Cardiac muscle cell (in vitro differentiated cells and primary cell): ENCODE data around the gene PITPNC1. TPM values are rescaled to one million over a fixed set of nuclear protein-coding genes. Genes with fewer than 3 reads are reported as not detected.
"Not testable (repeated sequence)": the region's sequence is repeated elsewhere in the genome, so short reads cannot be mapped to it uniquely, and the experiment has no call there.

ENCODE experiments used
- DNase-seq, 2 donors: peaks; one replicate each; pipeline versions ENCODE4 v3.0.0 to v3.0.0-alpha.2; 2010 to 2017; ENCODE audit warnings: low read depth in 1 of 2, low spot score in 1 of 2
- H3K27ac ChIP-seq: fragments of 200-600 bp; sonication (generic); 2 replicates; pipeline ENCODE4 v1.5.1; 2016
- H3K27me3 ChIP-seq: fragments of 200-600 bp; sonication (generic); 2 replicates; pipeline ENCODE4 v1.6.0; 2016; ENCODE audit warnings: control low read depth
- H3K36me3 ChIP-seq: fragments of 200-600 bp; sonication (generic); 2 replicates; pipeline ENCODE4 v1.5.1; 2016; ENCODE audit warnings: control low read depth
- H3K4me1 ChIP-seq: fragments of 200-600 bp; sonication (generic); 2 replicates; pipeline ENCODE4 v1.8.1; 2017; ENCODE audit warnings: low read depth, mild to moderate bottlenecking, mixed run types
- H3K4me3 ChIP-seq: fragments of 200-600 bp; sonication (generic); 2 replicates; pipeline ENCODE4 v1.5.1; 2016; ENCODE audit warnings: mild to moderate bottlenecking
- H3K9me3 ChIP-seq: fragments of 200-600 bp; sonication (generic); 2 replicates; pipeline ENCODE4 v1.5.1; 2017; ENCODE audit warnings: low read depth, mild to moderate bottlenecking, control low read depth
- CTCF ChIP-seq: IDR thresholded peaks from 2 replicates; pipeline ENCODE4 v1.5.1; 2012; ENCODE audit warnings: low read depth, mild to moderate bottlenecking, low read length
- polyA plus RNA-seq: library from polyadenylated mRNA; unstranded; fragments of >200 nt; fragmentation: Nextera tagmentation; extraction: Ambion mirVana; gene quantifications from 2 replicates; pipeline ENCODE4 v1.2.1, GENCODE V29; 2016
- total RNA-seq: library from RNA; depleted of rRNA; stranded (reverse); fragments of >200 nt; gene quantifications from 2 replicates; pipeline ENCODE4 v1.2.3, GENCODE V29; 2016

The PITPNC1 gene
- total and polyA plus RNA-seq, 2 experiments from 2014 or later: 4.8 to 5.7 TPM

GRCh38 chr17:67639979-67640378 lies 262.9 kb downstream of the PITPNC1 start:
- Histone ChIP-seq H3K9me3 (no peaks in the 10 kb centered on the region), H3K36me3 (no peaks in the 10 kb centered on the region), H3K27ac (no peak overlapping the region), H3K27me3 (no peaks in the 10 kb centered on the region), H3K4me3 (no peak overlapping the region), H3K4me1 (no peaks in the 10 kb centered on the region)
- TF ChIP-seq CTCF: no peak
- peak in 1 of 2 donors; percentile 14 for DNase-seq

- Histone ChIP-seq H3K27me3 (no peaks in the 10 kb centered on the region), H3K4me3 (no peak overlapping the region), H3K27ac (no peak overlapping the region), H3K9me3 (no peaks in the 10 kb centered on the region), H3K4me1 (no peaks in the 10 kb centered on the region), H3K36me3 (no peaks in the 10 kb centered on the region)
- DNase-seq: peak in 1 of 2 donors; percentile 14
- no peak for TF ChIP-seq CTCF
These were observed 265.4 kb downstream of the PITPNC1 start for GRCh38 chr17:67642488-67642887.

- no peaks in the 10 kb centered on the region for H3K36me3 ChIP-seq
- DNase-seq: no peak
- no peaks in the 10 kb centered on the region for H3K4me1 ChIP-seq
- no peak overlapping the region for H3K4me3 ChIP-seq
- no peak overlapping the region for H3K27ac ChIP-seq
- no peak for TF ChIP-seq CTCF
- no peaks in the 10 kb centered on the region for H3K27me3 ChIP-seq
- H3K9me3 ChIP-seq: no peaks in the 10 kb centered on the region
These were observed 267.0 kb downstream of the PITPNC1 start for GRCh38 chr17:67644061-67644460.

GRCh38 chr17:67645195-67645594 lies 268.1 kb downstream of the PITPNC1 start:
- not testable (repeated sequence) for H3K36me3 ChIP-seq, DNase-seq, H3K9me3 ChIP-seq, H3K27ac ChIP-seq, H3K27me3 ChIP-seq, H3K4me3 ChIP-seq, H3K4me1 ChIP-seq

- Histone ChIP-seq H3K36me3 (no peaks in the 10 kb centered on the region), H3K4me1 (no peaks in the 10 kb centered on the region), H3K27me3 (no peaks in the 10 kb centered on the region), H3K4me3 (no peak overlapping the region), H3K27ac (no peak overlapping the region), H3K9me3 (no peaks in the 10 kb centered on the region)
- no peak for DNase-seq
- no peak for TF ChIP-seq CTCF
These were observed 269.4 kb downstream of the PITPNC1 start for GRCh38 chr17:67646472-67646871.

- DNase-seq: no peak
- TF ChIP-seq CTCF: no peak
- no peaks in the 10 kb centered on the region for H3K9me3 ChIP-seq
- no peaks in the 10 kb centered on the region for H3K4me1 ChIP-seq
- H3K4me3 ChIP-seq: no peak overlapping the region
- H3K36me3 ChIP-seq: no peaks in the 10 kb centered on the region
- H3K27me3 ChIP-seq: no peaks in the 10 kb centered on the region
- H3K27ac ChIP-seq: no peak overlapping the region
These were observed 270.4 kb downstream of the PITPNC1 start for GRCh38 chr17:67647482-67647881.
